ENCODE results near the gene SEMG1.

The SEMG1 gene

DNA sequence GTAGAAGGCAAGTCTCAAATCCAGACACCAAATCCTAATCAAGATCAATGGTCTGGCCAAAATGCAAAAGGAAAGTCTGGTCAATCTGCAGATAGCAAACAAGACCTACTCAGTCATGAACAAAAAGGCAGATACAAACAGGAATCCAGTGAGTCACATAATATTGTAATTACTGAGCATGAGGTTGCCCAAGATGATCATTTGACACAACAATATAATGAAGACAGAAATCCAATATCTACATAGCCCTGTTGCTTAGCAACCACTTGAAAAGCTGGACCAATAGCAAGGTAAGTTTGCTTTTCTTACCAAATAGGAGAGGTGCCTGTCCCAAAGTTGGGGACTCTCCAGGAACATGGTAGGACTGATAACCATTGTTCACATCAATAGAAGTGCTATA is 16.3 kb downstream of the SEMG1 start:
- DNase-seq: no peak

GRCh38 chr20:45226287-45226686 is 19.5 kb downstream of the SEMG1 start:
- DNase-seq: no peak

GRCh38 chr20:45229264-45230056 is 22.6 kb downstream of the SEMG1 start:
- DNase-seq: peak; percentile 51

GRCh38 chr20:45230631-45231030 is 23.8 kb downstream of the SEMG1 start:
- DNase-seq: no peak

DNA sequence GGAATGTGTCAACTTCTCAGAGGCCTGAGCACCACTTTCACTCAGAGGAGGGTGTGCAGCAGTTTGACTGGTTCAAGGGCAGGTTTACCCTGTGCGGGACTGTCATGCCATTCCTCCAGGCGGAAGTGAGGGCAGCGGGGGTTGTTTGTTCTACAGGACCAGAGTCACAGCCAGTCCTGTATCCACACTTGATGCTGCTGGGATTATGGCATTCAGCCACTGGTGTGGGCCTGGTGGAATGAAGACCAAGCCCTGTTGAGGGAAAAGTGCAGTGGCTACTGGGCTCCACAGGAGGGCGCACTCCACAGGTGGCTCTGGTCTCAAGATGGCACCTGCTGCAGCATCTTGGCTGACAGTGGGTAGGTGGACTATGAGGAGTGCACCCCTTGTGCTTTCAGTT is 29.2 kb downstream of the SEMG1 start:
- peak; percentile 16 for DNase-seq

DNA sequence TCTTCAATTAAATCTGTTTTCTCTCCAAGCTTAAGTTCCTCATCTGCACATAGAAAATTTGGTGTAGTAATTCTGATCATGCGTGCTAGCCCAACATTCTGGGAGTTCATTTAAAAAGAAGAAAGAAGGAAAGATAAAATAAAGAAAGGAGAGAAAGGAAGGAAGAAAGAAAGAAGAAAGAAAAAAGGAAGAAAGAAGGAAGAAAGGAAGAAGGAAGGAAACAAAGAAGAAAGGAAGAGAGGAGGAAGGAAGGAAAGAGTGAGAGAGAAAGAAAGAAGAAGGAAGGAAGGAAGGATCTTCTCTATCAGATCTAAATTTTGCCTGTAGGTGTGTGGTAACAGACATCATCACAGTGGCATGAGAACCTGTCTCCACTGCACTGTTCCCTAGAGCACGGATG is 31.3 kb downstream of the SEMG1 start:
- no peak for DNase-seq

GRCh38 chr20:45246109-45246508 is 39.3 kb downstream of the SEMG1 start:
- DNase-seq: no peak

- no peak for DNase-seq
These were observed 41.0 kb downstream of the SEMG1 start for GRCh38 chr20:45247865-45248264.

GRCh38 chr20:45248609-45249008 is 41.8 kb downstream of the SEMG1 start:
- DNase-seq: no peak

- no peak for DNase-seq
These were observed 45.2 kb downstream of the SEMG1 start for GRCh38 chr20:45251884-45252560.

- no peak for DNase-seq
These were observed 46.4 kb downstream of the SEMG1 start for GRCh38 chr20:45253261-45253660.

DNA sequence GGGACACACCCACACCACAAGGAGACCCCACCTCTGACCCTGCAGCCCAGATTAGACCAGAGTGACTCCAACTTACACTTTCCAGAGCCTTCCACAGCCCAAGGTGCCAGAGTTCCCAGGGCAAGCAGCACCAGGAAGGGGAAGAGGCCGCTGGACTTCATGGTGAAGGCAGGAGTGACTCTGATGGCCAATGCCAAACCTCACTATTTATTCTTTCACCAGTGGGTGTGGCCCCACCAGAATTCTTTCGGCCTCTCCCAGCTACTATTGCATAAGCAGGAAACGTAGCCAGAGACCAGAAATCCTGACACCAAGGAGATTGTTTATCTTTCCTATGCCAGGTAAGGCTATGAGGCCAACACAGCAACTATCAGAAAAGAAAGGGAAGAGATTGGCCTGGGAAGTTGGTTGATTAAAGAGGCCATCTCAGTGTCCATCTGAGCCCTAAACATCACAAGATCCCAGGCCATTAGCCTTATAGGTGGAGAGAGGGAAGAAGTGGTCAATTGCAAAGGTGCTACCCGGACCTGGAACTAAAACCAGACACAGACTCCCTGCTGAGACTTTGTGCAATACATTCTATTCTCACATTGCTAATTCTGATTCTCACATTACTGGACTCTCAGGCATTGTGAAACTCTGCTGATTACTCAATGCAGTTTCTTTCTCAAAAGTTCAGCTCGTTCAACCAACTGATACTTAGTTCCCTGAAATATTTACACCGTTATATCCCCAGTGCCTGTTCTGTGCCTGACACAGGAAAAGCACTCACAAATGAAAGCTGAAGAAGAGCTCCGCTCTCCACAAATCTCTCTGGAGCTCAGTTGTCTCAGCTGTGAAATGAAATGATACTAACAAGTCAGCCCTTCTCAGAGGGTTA is 47.8 kb downstream of the SEMG1 start, which contains the start of gene SLPI:
SLPI (minus strand) TSS at position 182 of the 880 bp plus-strand sequence; CDS start at position 161, 21 bp downstream.
- peak; percentile 13 for DNase-seq

DNA sequence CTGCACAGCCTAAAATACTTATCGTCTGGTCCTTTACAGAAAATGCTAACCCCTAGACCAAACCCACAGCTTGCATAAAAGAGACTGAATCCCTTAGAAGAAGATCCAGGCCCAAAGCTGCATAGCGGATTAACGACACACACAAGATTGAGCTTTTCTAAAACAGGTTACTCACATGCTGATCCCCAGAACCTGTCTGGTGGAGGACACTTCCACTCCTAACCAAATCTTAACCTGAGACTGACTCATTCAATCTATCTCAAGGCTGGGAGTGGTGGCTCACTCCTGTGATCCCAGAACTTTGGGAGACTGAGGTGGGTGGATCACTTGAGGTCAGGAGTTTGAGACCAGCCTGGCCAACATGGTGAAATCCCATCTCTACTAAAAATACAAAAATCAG is 50.3 kb downstream of the SEMG1 start:
- no peak for DNase-seq

DNA sequence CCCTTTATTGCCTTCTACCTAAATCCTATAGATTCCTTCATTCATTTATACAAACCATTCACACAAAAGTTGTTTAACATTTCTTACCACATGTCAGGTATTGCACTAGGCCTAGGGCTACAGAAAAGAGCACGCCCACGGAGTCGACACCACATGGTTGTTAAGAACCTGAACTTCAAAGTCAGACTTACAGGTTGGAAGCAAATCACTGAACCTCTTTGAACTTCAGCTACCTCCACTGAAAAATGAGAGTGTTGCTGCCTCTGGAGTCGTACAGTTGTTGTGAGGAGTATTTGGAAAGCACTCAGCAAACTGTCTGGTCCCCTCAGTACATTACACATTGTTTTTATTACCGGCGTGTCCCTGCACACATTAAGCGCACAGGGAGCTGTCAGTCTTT is 50.9 kb downstream of the SEMG1 start:
- DNase-seq: no peak

- DNase-seq: no peak
These were observed 51.4 kb downstream of the SEMG1 start for GRCh38 chr20:45258259-45258658.

GRCh38 chr20:45258664-45259063 is 51.8 kb downstream of the SEMG1 start:
- no peak for DNase-seq
